Loucy (cell line): Measurements from ENCODE around the gene CEP112.

Experiments used
- H2AFZ ChIP-seq: fragments of 200-600 bp; sonication (generic); 2 replicates; pipeline ENCODE4 v1.6.0; 2016; ENCODE audit warnings: antibody characterized with exemption, mild to moderate bottlenecking, low read length, moderate library complexity
- H3F3A ChIP-seq: fragments of 200-600 bp; 2 replicates; pipeline ENCODE4 v1.6.0; 2016; ENCODE audit warnings: antibody characterized with exemption, low read depth, mild to moderate bottlenecking
- H3K27me3 ChIP-seq: fragments of 200-600 bp; sonication (generic); 2 replicates; pipeline ENCODE4 v1.6.1; 2014; ENCODE audit warnings: low read length, mild to moderate bottlenecking; ENCODE audit not compliant: insufficient read depth, poor library complexity, severe bottlenecking
- H3K36me3 ChIP-seq: fragments of 200-600 bp; sonication (generic); 2 replicates; pipeline ENCODE4 v1.6.1; 2016; ENCODE audit warnings: low read length; ENCODE audit not compliant: insufficient read depth
- H3K4me1 ChIP-seq: fragments of 200-600 bp; sonication (generic); 2 replicates; pipeline ENCODE4 v1.5.1; 2014; ENCODE audit warnings: low read length, mild to moderate bottlenecking; ENCODE audit not compliant: insufficient read depth, poor library complexity, severe bottlenecking
- H3K4me2 ChIP-seq: fragments of 200-600 bp; sonication (generic); 2 replicates; pipeline ENCODE4 v1.6.0; 2014; ENCODE audit warnings: antibody characterized with exemption, low read length, low read depth, mild to moderate bottlenecking; ENCODE audit not compliant: poor library complexity, severe bottlenecking
- H3K4me3 ChIP-seq: fragments of 200-600 bp; sonication (generic); 2 replicates; pipeline ENCODE4 v1.5.1; 2014; ENCODE audit warnings: low read length, mild to moderate bottlenecking, mixed read lengths; ENCODE audit not compliant: poor library complexity, severe bottlenecking
- H3K79me2 ChIP-seq: fragments of 200-600 bp; sonication (generic); 2 replicates; pipeline ENCODE4 v1.6.1; 2014; ENCODE audit warnings: low read length; ENCODE audit not compliant: insufficient read depth
- H3K9ac ChIP-seq: fragments of 200-600 bp; sonication (generic); 2 replicates; pipeline ENCODE4 v1.6.0; 2014; ENCODE audit warnings: mild to moderate bottlenecking, low read depth, low read length, moderate library complexity; ENCODE audit not compliant: poor library complexity, severe bottlenecking
- H3K9me2 ChIP-seq: fragments of 200-600 bp; sonication (generic); replicated peaks from 2 replicates; pipeline ENCODE4 v1.6.1; 2016; ENCODE audit warnings: low read depth, low read length, mixed read lengths
- H3K9me3 ChIP-seq: fragments of 200-600 bp; sonication (generic); 2 replicates; pipeline ENCODE4 v1.6.1; 2014; ENCODE audit warnings: mild to moderate bottlenecking, antibody characterized with exemption, low read length, low read depth; ENCODE audit not compliant: insufficient read depth
- H4K20me1 ChIP-seq: fragments of 200-600 bp; sonication (generic); 2 replicates; pipeline ENCODE4 v1.6.0; 2014; ENCODE audit warnings: antibody characterized with exemption, low read length, mild to moderate bottlenecking; ENCODE audit not compliant: insufficient read depth, poor library complexity, severe bottlenecking
- CTCF ChIP-seq: fragments of 200-600 bp; sonication (generic); conservative IDR thresholded peaks from 2 replicates; pipeline ENCODE4 v1.5.1; 2014; ENCODE audit warnings: mild to moderate bottlenecking, antibody characterized with exemption, low read length
- EZH2phosphoT487 ChIP-seq: fragments of 200-600 bp; IDR thresholded peaks from 2 replicates; pipeline ENCODE4 v1.6.1; 2018; ENCODE audit warnings: antibody characterized with exemption, mild to moderate bottlenecking, moderate library complexity, borderline replicate concordance

The CEP112 gene

DNA sequence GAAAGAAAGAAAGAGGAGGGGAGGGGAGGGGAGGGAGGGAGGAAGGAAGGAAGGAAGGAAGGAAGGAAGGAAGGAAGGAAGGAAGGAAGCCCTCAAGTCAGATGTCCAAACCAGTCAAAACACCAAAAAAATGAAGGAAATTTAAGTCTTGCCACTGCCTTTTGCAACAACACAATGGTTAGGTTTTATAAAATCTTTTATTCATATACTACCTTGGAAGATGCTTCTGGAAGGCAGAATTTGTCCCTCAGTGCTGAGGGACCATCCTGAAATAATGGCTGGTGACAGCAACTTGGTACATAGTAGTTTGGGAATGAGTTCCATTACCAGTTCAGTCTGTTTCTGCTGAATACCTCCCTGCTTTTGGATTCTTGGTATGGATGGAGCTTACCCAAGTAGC is 29.4 kb upstream of the CEP112 start:
- TF ChIP-seq EZH2phosphoT487, result no peak
- TF ChIP-seq CTCF, result no peak
- no peaks in the 10 kb centered on the region for H3K79me2 ChIP-seq
- no peaks in the 10 kb centered on the region for H3K9me3 ChIP-seq
- no peak overlapping the region for H3K4me3 ChIP-seq
- no peak overlapping the region for H3K4me2 ChIP-seq
- H3K9ac ChIP-seq, result no peak overlapping the region
- no peaks in the 10 kb centered on the region for H4K20me1 ChIP-seq
- no peak overlapping the region for H2AFZ ChIP-seq
- no peaks in the 10 kb centered on the region for H3K9me2 ChIP-seq
- H3K36me3 ChIP-seq, result no peaks in the 10 kb centered on the region
- H3F3A ChIP-seq, result no peaks in the 10 kb centered on the region
- no peaks in the 10 kb centered on the region for H3K27me3 ChIP-seq
- H3K4me1 ChIP-seq, result no peaks in the 10 kb centered on the region

GRCh38 chr17:66220079-66220835 is 28.3 kb upstream of the CEP112 start:
- Histone ChIP-seq H3K4me1 (no peaks in the 10 kb centered on the region), H3K9me3 (no peaks in the 10 kb centered on the region), H3F3A (no peaks in the 10 kb centered on the region), H3K4me3 (no peak overlapping the region), H4K20me1 (no peaks in the 10 kb centered on the region), H3K9ac (no peak overlapping the region), H3K9me2 (no peaks in the 10 kb centered on the region), H3K79me2 (no peaks in the 10 kb centered on the region), H3K4me2 (no peak overlapping the region), H2AFZ (no peak overlapping the region), H3K27me3 (no peaks in the 10 kb centered on the region), H3K36me3 (no peaks in the 10 kb centered on the region)
- TF ChIP-seq CTCF (no peak), EZH2phosphoT487 (no peak)

- Histone ChIP-seq H2AFZ (no peak overlapping the region), H3K27me3 (no peaks in the 10 kb centered on the region), H3K4me3 (no peak overlapping the region), H3K9me2 (no peaks in the 10 kb centered on the region), H3K9me3 (no peaks in the 10 kb centered on the region), H3K36me3 (no peaks in the 10 kb centered on the region), H4K20me1 (no peaks in the 10 kb centered on the region), H3K79me2 (no peaks in the 10 kb centered on the region), H3K4me1 (no peaks in the 10 kb centered on the region), H3F3A (no peaks in the 10 kb centered on the region), H3K9ac (no peak overlapping the region), H3K4me2 (no peak overlapping the region)
- no peak for TF ChIP-seq EZH2phosphoT487
- TF ChIP-seq CTCF, result no peak
Measured at GRCh38 chr17:66215529-66215911, 23.6 kb upstream of the CEP112 start.
